ENCODE measurements around the gene RAD18.

RAD18 gene

DNA sequence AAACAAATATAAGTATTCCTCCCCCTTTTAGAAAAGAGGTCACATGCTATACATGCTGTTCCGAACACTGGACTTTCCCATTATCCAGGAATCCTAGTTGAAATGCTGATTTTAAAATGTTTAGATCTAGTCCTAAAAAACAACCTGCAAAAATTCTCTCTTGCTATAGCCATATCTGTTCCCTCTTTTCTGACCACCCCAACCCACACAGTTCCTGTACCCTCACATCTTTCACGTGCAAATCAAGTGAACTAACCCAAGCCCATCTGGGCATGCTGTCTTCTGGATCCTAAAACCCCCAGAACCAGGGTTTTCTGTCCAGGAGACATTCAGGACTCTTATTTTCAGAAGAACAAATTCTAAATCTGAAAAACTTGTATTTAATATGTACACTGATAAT is 67.4 kb downstream of the RAD18 start:
- no peak for DNase-seq (ENCODE audit: low read depth in 2 of 2)

DNA sequence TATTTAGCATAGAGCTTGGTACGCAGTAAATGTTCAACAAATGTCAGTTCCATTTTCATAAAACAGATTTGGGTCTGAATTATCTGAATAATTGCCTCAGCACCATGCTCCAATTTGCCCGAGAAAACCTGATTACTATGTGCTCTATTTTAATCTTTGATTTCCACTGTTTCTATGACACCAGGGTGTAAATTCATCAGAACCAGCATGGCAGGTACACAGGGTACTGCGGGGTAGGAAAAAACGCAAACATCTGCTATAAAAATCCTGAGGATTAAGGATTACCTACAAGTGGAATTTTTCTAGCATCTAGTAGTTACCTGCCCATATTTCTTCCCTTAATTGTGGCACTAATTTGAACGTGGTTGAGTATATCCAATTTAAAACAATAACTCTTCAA is 70.3 kb downstream of the RAD18 start:
- DNase-seq (ENCODE audit: low read depth in 2 of 2) = no peak

DNA sequence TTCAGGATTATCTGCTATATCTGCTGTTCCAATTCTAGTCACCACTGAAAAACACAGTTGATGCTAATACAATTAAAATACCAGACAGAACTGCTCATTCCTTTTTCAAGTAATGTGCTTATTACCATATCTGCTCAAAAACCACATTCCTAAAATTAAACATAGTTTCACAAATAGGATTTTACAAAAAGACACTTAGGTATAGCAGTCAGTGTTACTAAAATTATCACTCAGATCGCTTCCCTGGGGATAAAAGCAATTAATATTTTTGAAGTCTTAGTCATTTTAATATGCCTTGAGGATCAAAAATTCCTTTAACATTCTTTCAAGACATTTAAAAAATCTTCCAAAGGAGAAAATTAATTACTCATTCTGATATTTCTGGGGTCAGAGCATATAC is 71.5 kb downstream of the RAD18 start:
- peak; percentile 66 to 76 for DNase-seq (ENCODE audit: low read depth in 2 of 2)

DNA sequence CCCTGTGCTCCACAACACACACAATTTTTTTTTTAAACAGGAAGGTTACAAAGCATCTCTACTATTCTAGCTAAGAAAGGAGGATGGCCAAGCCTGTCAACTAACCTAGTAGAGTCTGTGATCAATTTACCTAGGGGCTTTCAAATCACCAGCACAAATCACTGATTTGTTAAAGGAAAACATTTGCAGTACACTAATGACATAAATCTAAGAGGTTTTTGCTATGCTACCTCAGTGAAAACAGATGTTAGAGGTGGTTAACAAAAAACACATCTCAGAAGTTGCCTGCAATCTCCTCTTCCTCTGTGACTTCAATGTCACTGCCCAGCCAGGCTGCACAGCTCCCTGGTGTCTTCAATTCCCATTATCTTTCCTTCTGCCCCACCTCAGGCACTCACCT is 72.0 kb downstream of the RAD18 start:
- DNase-seq (ENCODE audit: low read depth in 2 of 2) = peak; percentile 49 to 53

DNA sequence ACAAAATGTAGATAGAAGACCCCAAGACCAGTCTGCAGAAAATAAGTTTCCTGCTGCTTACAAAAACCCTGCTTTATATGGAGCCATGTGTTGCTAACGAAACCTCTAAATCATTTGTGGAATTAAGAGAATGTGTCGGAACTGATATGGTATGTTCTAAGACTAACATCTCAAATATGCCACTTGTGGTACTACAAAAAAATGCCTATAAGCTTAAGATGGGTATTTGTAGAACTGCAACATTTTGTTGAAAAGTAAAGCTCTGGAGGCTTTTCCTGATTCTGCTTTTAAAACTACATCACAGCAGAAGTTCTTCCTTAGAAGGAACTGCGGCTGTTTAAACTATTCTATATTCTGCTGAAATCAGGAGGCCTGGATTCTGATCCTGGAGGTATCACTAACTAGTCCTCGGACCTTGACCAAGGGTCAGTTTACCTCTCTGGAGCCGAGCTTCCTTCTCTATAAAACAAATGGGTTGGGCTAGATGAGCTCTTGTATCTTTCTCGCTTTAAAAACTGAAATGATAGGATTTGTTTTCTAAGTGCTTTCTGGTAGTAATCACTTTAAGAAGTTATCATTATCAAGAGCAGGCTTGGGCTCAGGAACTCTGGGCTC is 74.9 kb downstream of the RAD18 start:
- DNase-seq (ENCODE audit: low read depth in 2 of 2) = peak; percentile 84 to 85

DNA sequence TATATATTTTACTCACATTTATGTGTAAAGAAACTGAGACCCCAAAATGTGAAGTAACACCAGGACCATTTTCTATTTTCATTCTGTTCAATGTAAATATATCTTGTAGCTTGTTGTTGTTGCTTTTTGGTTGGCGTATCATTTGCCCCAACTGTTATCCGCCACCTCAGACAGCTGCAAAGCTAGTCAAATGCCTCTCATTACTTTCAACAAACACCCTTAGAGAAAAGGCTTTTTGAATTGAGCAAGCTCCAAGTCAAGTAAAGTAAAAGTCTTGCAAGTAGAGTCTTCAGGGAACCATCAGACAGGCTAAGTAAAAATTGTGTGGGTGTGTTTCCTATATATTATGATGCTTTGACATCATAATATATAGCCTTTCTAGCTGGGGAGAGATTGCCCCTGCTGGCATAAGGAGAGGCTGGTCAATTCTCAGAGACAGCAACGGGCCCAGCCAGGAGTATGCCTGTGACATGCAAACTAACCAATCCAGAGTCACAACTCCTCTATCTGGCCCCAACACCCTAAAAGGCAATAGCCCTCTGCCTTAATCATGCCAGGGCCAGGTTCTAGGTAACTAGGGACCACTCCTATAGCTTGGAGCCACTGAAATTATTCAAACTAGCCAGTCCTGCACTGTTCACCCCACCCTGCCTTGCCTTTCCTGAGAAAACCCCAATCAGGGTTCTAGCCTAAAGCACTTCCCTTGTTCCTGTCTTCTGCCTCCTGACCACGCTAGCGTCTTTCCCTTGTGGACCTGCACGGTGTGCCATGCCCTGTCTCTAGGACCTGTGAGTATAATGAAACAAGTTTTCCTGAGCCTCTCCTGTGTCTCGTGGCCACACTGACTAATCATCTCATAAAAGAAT is 75.6 kb downstream of the RAD18 start:
- DNase-seq (ENCODE audit: low read depth in 2 of 2) = no peak

DNA sequence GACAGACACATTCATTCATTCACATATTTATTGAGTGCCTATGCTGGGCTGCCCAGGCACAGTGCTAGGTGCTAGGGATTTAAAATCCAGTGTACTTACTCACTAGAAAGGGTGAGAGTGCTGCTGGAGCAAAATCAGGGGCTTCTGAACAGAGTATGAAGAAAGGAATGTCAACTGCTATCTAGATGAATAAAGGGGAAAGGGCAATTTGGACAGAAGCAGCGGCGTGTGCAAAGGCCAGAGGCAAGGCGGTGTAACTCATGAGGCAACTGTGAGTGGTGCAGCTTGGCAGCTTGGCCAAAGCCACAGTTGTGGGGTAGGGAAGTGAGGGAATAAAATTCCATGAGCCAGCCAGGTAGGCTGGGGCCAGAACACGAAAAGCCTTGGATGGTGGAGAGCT is 76.7 kb downstream of the RAD18 start:
- DNase-seq (ENCODE audit: low read depth in 2 of 2) = no peak

DNA sequence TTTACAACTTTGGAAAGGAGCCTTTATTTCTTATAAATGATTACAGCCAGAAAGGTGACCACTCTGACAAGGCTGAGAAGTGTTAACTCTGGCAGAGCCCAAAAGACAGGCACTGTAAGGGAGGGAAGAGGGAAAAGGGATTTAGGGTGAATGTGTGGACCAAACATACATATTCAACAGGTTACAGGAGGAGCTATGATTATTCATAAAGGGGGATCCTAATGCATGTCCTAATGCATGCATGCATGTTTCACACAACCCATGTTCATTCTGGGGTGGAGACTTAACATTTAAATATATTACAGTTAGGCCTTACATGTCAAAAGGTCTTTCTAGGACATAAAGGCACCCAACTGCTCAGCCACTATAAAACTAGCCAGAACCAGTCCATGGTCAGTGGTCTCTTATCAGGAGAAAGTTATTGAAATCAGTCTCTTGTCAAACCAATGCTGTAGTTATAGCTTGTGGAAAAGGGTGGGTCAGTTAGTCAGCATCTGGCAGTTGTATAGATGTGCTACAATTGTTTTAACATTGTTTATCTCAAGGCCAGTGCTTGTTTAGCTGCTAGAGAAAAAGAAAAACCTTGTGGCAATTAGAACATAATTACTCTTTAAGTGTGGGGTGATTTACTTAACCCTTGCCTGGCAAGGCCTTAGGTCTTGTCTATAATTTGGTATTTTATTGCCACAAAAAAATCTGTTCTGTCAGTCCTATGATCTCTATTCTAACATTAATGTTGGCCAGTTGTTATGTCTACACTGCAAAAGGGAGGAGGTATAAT is 77.5 kb downstream of the RAD18 start:
- DNase-seq (ENCODE audit: low read depth in 2 of 2) = no peak

DNA sequence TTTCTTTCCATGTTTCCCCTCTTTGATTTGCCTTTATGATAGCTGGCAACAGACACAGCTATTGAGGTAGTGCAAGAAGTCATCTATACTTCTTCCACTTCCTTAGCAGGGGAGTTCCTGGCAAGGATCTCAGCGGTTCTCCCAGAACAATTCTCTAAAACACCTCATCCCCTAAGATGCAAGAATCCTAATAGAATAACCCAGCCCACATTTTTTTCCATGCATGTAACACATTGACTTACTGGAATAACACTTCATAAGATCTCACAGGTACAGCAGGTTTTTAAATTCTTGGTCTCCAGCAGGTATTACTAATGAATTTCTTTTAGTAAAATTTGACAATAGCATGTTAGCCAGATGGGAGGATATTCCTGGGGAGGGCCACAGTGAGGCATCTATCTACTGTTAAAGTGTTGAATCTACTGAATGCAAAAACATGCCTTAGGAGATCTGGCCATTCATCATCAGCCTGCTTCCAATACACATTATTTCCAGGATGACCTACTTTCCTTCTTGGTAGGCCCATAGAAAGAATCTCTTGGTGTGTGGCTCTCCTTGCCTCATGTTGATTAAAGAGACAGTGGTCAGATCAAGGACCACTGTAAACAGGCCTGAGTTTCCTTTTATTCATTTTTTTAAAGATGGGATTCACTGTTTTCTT is 78.5 kb downstream of the RAD18 start:
- no peak for DNase-seq (ENCODE audit: low read depth in 2 of 2)

DNA sequence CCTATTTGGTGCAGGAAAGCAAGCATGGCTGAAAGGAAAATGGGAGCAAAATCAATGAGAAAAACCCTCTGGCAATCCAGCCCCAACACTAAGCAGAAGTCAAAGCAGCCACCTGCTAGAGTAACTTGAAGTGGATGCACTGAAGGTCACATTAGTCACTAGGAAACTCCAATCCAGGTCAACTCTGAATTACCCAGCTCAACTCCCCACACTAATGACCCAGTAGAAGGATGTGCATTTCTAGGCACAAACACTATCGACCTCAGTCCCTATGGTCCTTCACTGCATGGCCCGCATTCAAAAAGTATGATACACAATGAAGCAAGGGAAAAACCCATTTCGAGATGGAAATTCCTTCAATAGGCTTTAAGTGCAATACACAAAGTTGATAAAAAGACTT is 80.6 kb downstream of the RAD18 start:
- no peak for DNase-seq (ENCODE audit: low read depth in 2 of 2)

DNA sequence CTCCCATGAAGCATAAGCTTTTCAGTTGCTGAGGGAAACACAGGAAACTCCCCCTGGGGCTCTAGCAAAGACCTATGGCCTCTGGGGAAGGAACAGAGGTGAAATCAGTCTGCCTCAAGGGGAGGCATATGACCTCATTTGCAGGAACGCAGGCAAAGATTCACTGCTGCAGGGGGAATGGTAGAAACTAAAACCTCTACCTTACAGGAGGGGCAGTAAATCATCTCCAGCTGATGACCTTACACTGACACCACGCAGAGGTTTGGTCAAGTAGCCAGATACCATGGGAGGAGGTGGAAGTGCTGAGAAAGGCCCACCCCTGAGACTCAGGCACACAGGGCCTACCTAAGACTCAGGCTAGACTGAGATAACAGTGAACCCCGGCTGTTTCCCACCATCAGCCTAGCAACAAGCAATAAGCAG is 81.1 kb downstream of the RAD18 start:
- DNase-seq (ENCODE audit: low read depth in 2 of 2) = no peak

DNA sequence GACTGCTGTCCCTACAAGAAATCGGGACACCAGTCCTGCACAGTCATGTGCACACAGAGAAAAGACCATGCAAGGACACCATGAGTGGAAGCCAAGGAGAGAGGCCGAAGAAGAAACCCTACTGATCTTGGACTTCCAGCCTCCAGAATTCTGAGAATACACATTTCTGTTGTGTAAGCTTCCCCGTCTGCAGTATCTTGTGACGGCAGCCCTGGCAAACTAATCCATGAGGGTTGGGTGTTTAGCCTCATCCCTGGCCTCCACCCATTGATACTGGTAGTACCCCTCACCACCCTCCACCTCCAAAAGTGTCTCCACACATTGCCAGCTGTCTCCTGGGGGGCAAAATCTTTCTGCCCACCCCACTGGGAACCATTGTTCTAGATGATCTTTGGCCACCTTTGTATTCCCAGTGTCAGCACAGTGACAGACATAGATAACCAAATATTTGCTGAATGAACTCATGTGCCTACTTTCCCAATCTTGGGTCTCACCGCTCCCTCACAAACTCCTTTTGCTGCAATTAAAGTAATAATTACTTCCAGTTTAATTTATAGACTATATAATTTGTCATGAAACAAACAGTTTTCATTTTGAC is 83.8 kb downstream of the RAD18 start:
- DNase-seq (ENCODE audit: low read depth in 2 of 2) = no peak

DNA sequence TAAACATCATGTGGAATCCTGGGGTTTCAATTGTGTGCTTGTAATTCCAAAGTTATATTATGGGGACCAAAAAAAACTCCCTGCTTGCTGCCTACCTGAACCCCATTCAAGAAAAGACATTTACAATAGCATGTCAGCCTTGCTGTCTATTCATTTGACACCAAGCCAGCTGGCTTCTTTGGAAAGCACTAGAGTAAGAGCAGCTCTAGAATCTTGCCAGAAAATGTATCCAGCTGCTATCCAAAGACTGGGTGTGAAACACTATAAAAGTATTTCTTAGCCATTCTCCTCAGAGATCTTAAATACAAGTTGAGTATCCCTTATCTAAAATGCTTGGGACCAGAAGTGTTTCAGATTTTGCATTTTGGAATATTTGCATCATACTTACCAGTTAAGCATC is 87.4 kb downstream of the RAD18 start:
- peak; percentile 31 to 33 for DNase-seq (ENCODE audit: low read depth in 2 of 2)

DNA sequence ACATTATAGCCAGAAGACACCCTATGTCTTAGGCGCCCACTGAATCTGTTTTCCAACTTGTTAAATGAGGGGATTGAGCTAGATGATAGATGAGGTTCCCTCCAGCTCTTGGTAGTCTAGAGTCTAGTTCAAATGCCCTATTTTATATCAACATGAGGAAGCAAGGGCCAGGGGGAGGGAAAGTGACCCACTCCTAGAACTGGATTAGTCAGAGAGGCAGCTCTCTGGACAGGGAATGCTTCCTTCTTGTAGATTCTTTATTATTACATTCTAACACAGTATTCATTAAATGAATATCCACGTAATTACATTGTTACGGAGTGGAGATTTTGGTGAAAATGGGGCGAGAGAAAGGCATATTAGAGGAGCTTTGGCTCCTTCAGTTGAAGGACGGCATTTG is 89.5 kb downstream of the RAD18 start:
- DNase-seq (ENCODE audit: low read depth in 2 of 2) = no peak

DNA sequence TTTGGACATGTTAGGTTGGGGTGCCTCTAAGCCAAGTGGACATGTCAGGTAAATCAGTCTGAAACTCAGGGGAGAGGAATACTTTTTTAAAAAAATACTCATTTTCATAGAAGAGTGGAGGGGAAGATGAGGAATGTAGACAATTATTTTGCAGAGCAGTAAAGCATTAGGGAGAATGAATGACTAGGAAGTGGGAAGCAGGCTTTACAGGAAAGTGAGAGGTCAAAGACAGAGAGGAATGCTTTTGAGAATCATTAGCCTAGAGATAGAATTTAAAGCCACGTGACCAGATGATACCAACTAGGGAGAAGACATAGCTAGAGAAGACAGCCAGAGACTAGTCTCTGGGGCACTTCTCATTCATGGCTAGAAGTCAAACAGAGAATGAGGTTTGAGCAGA is 91.0 kb downstream of the RAD18 start:
- no peak for DNase-seq (ENCODE audit: low read depth in 2 of 2)

DNA sequence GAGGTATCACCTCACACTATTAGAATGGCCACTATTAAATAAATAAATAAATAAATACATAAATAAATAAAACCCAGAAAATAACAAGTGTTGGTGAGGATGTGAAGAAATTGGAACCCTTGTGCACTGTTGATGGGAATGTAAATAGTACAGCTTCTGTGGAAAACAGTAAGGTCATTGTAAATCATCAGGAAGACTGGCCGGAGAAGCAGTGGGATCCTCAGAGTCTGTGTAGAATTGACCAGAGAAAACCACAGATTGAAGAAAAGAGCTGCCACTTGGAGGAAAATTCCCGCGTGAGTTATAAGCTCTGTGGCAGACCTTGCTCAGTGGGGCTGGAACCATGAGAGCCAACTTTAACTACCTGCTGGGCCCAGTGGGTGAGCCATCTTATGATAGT is 92.0 kb downstream of the RAD18 start:
- no peak for DNase-seq (ENCODE audit: low read depth in 2 of 2)

DNA sequence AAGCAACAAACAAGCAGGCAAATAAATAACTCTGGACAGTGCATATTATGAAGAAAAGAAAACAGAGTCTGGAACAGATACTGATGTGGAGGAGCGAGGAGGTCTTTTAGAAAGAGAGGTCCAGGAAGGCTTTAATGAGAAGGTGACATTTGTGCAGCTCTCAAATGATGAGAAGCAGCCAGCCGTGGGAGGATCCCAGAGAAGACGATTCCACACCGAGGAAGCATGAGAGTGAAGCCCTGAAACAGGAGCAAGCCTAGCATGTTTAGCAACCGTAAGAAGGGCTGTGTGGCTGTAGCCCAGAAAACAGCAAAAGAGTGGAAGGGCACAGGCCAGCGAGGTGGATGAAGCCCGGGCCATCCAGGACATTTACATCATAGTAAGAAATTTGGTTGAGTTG is 93.1 kb downstream of the RAD18 start:
- DNase-seq (ENCODE audit: low read depth in 2 of 2) = no peak

DNA sequence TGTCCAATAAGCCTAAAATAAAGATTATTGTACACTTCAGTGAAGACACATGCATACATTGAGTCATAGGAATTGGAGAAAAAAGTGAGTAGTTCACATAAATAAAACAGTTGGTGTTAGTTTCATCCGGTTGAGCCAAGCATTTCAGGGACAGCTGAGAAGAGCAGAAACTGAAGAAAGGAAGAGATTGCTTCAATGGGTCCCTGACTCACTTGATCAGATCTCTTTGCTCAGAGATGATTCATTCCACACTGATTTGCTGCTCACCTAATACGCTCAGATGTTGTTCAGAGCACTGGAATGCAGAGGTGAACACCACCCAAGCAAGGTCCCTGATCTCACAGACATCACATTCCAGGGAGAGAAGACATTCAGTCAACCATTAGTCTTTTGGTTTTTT is 93.7 kb downstream of the RAD18 start:
- DNase-seq (ENCODE audit: low read depth in 2 of 2) = peak; percentile 85 to 86

DNA sequence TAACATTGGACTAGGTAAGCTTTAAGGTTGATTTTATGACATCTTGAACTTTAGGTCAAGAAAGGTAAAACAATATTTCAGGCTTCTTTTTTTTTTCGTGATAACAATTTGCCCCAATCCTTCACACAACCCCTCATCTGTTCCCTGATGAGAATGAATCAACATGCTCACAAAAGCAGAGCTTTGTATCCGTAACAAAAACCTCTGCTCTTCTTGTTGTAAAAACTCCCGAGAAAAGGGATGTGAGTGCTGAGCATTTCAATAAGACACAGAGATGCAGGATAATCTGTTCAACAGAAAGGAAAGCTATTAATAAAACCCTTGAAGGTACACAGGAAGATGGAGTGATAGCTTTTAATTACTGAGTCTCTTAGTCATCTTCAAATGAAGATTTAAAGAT is 94.3 kb downstream of the RAD18 start:
- DNase-seq (ENCODE audit: low read depth in 2 of 2) = no peak

DNA sequence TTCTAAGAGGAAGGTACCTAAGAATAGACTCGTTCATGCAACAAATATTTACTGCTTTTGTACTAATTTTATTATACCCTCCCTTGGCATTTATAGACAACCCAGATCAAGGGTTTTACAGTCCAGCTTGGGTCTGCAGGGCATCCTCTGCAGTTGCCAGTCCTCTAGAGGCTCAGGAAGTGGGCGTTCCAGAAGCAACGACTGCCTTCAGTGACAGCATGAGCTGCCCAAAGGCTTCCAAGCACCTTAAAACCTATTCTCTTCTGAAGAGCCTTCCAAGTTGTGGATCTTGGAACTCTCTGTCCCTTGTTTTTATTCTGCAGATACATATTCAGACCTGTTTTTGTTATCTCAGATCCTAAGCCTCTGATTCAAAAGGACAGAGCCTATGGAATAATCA is 95.6 kb downstream of the RAD18 start:
- no peak for DNase-seq (ENCODE audit: low read depth in 2 of 2)

DNA sequence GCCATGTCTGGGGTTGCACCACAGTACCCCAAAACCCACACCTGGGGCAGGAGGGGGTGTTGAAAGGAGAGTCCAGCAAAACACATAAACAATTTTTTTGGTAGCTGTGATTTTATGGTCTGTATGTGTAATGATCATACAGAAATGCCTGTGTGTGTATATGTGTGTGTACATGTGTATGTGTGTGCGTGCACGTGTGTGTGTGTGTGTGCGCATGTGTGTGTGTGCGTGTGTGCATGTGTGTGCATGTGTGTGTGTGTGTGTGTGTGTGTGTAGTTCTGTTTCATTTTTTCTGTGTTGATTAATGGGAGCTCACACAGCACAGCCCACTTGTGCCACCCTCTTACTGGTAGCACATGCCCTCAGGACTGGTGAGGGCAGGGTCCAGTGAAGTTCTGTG is 97.6 kb downstream of the RAD18 start:
- no peak for DNase-seq (ENCODE audit: low read depth in 2 of 2)

All from fibroblast of skin of left biceps (primary cell).